K562 (cell line): ENCODE data around the gene WFDC11. TPM values are rescaled to one million over a fixed set of nuclear protein-coding genes. Genes with fewer than 3 reads are reported as not detected.

Experiments
- ATAC-seq: fragments of 200-7000 bp; cut with Tn5 transposase; 3 replicates; pipeline ENCODE4 v1.9.1; 2020; ENCODE audit warnings: moderate library complexity
- BruUV-seq: library from RNA; stranded (reverse); fragments of 400-500 nt; replicated peaks from 2 replicates; lab custom pipeline; 2021; lab: Mats Ljungman, UMichigan
- CTCF ChIA-PET: fragments of 300-600 bp; formaldehyde crosslinking; extraction: SDS; loops from one replicate; lab custom pipeline; 2021; ENCODE audit warnings: low intra/inter-chr PET ratio; lab: Yijun Ruan, JAX
- POLR2A ChIA-PET: fragments of 300-600, 350-650 bp; sonication (Branson Sonifier 250); formaldehyde crosslinking; extraction: SDS; loops from one replicate; lab custom pipeline; 2021; ENCODE audit warnings: antibody characterized with exemption, inconsistent platforms; lab: Yijun Ruan, JAX
- DNase-seq, 4 experiments: peaks; one replicate each; pipeline versions ENCODE4 v3.0.0 to v3.0.0-alpha.2; 2011 to 2018; ENCODE audit warnings: low spot score in 3 of 4, mixed read lengths in 3 of 4; ENCODE audit errors: extremely low read depth in 1 of 4
- FAIRE-seq: peaks from 2 replicates; lab custom pipeline; 2011; peaks lifted over from hg19 to GRCh38; lab: Jason Lieb, UNC
- H2AFZ ChIP-seq: 2 replicates; pipeline ENCODE4 v1.6.0; 2011; ENCODE audit warnings: low read depth, low read length, control low read depth, inconsistent platforms
- H3K27ac ChIP-seq: fragments of 200-600 bp; 3 replicates; pipeline ENCODE4 v1.8.0; 2011; ENCODE audit warnings: low read depth, mild to moderate bottlenecking, control low read depth, inconsistent platforms, low read length, moderate library complexity, mixed read lengths; ENCODE audit errors: extremely low read depth
- H3K27me3 ChIP-seq, 2 experiments: fragments of 300-600 bp in 1 of 2; 2 replicates in 1 of 2; 3 replicates in 1 of 2; pipeline versions ENCODE4 v1.6.0 to v1.8.0; 2011; ENCODE audit warnings: inconsistent platforms in 2 of 2, low read length in 2 of 2, mild to moderate bottlenecking in 1 of 2, mixed read lengths in 1 of 2, moderate library complexity in 1 of 2; ENCODE audit not compliant: control insufficient read depth in 2 of 2, insufficient read depth in 2 of 2
- H3K36me3 ChIP-seq: fragments of 300-600 bp; 3 replicates; pipeline ENCODE4 v1.8.0; 2011; ENCODE audit warnings: mild to moderate bottlenecking, low read length, inconsistent platforms; ENCODE audit not compliant: control insufficient read depth, insufficient read depth
- H3K4me1 ChIP-seq, 2 experiments: fragments of 200-600 bp in 1 of 2; replicated peaks in 1 of 2; 2 replicates in 1 of 2; 3 replicates in 1 of 2; pipeline versions ENCODE4 v1.5.1 to v1.8.0; 2011; ENCODE audit warnings: inconsistent platforms in 2 of 2, low read length in 2 of 2, mild to moderate bottlenecking in 1 of 2, mixed read lengths in 1 of 2, moderate library complexity in 1 of 2; ENCODE audit not compliant: control insufficient read depth in 2 of 2, insufficient read depth in 2 of 2
- H3K4me2 ChIP-seq: 2 replicates; pipeline ENCODE4 v1.6.1; 2011; ENCODE audit warnings: low read length, control low read depth, inconsistent platforms, mixed read lengths; ENCODE audit not compliant: insufficient read depth
- H3K4me3 ChIP-seq: fragments of 200-600 bp; sonication (generic), shearing (Covaris generic); 2 replicates; pipeline ENCODE4 v1.5.1; 2016; ENCODE audit warnings: control low read depth, inconsistent platforms
- H3K79me2 ChIP-seq: fragments of 200-600 bp; 3 replicates; pipeline ENCODE4 v1.8.0; 2011; ENCODE audit warnings: low read length, inconsistent platforms; ENCODE audit not compliant: control insufficient read depth, insufficient read depth
- H3K9ac ChIP-seq, 2 experiments: 2 replicates each; pipeline versions ENCODE4 v1.6.0 to v1.6.1; 2011; ENCODE audit warnings: low read depth in 2 of 2, low read length in 2 of 2, control low read depth in 1 of 2, inconsistent platforms in 1 of 2, mild to moderate bottlenecking in 1 of 2, mixed read lengths in 1 of 2; ENCODE audit not compliant: insufficient read depth in 1 of 2
- H3K9me1 ChIP-seq: one replicate; pipeline ENCODE4 v1.6.0; 2011; ENCODE audit warnings: inconsistent platforms, mild to moderate bottlenecking, low read length, moderate library complexity; ENCODE audit not compliant: control insufficient read depth, insufficient read depth
- H3K9me3 ChIP-seq: replicated peaks from 2 replicates; pipeline ENCODE4 v1.5.1; 2011; ENCODE audit warnings: low read depth, low read length, inconsistent platforms; ENCODE audit not compliant: control insufficient read depth, insufficient read depth
- H4K20me1 ChIP-seq: replicated peaks from 2 replicates; pipeline ENCODE4 v1.6.1; 2011; ENCODE audit warnings: low read length, inconsistent platforms, mixed read lengths; ENCODE audit not compliant: control insufficient read depth, insufficient read depth
- CREM ChIP-seq: IDR thresholded peaks from 2 replicates; pipeline ENCODE4 v1.6.1; 2014; ENCODE audit warnings: antibody characterized with exemption, low read depth
- ERF ChIP-seq: fragments of 450-650 bp; formaldehyde crosslinking; IDR thresholded peaks from 2 replicates; pipeline ENCODE4 v1.4.0; 2020; ENCODE audit warnings: mild to moderate bottlenecking, mixed read lengths
- HMGN3 ChIP-seq: IDR thresholded peaks from 2 replicates; pipeline ENCODE4 v1.6.1; 2011; ENCODE audit warnings: borderline replicate concordance, low read depth, mild to moderate bottlenecking, mixed read lengths, low read length; ENCODE audit not compliant: insufficient read length; ENCODE audit errors: extremely low read depth
- HNRNPUL1 ChIP-seq: fragments of 200-400 bp; formaldehyde crosslinking; IDR thresholded peaks from 2 replicates; pipeline ENCODE4 v1.6.1; 2017; ENCODE audit warnings: low read length
- MEF2D ChIP-seq: conservative IDR thresholded peaks from 2 replicates; pipeline ENCODE4 v1.6.1; 2016; ENCODE audit warnings: low read depth, missing genetic modification characterization, missing compliant biosample characterization
- NELFE ChIP-seq: IDR thresholded peaks from 2 replicates; pipeline ENCODE4 v1.6.1; 2011; ENCODE audit warnings: mild to moderate bottlenecking; ENCODE audit not compliant: insufficient read depth, insufficient read length
- PTTG1 ChIP-seq: fragments of 450-650 bp; IDR thresholded peaks from 2 replicates; pipeline ENCODE4 v1.6.1; 2016; ENCODE audit warnings: low read depth, mild to moderate bottlenecking, missing genetic modification characterization, missing compliant biosample characterization
- RBBP5 ChIP-seq: fragments of 200-600 bp; sonication (generic); IDR thresholded peaks from 2 replicates; pipeline ENCODE4 v1.6.1; 2012; ENCODE audit warnings: borderline replicate concordance, mild to moderate bottlenecking, low read length, control low read depth, inconsistent platforms; ENCODE audit not compliant: insufficient read depth, poor library complexity, severe bottlenecking
- TEAD2 ChIP-seq: fragments of 450-650 bp; IDR thresholded peaks from 2 replicates; pipeline ENCODE4 v1.6.1; 2016; ENCODE audit warnings: missing genetic modification characterization, control low read depth, missing compliant biosample characterization
- XRCC4 ChIP-seq: IDR thresholded peaks from one replicate; pipeline ENCODE4 v1.6.1; 2011; ENCODE audit not compliant: insufficient read depth, insufficient read length; ENCODE audit errors: extremely low read depth
- ZNF311 ChIP-seq: fragments of 250-450 bp; sonication (Bioruptor Pico); IDR thresholded peaks from 2 replicates; pipeline ENCODE4 v1.4.0; 2020; ENCODE audit warnings: mild to moderate bottlenecking, moderate library complexity
- ZNF324 ChIP-seq: fragments of 250-450 bp; sonication (Bioruptor Pico); IDR thresholded peaks from 2 replicates; pipeline ENCODE4 v1.4.0; 2020; ENCODE audit warnings: mild to moderate bottlenecking
- ZNF354B ChIP-seq: fragments of 250-450 bp; sonication (Bioruptor Pico); IDR thresholded peaks from 2 replicates; pipeline ENCODE4 v1.4.0; 2020
- ZNF507 ChIP-seq: conservative IDR thresholded peaks from 2 replicates; pipeline ENCODE4 v1.6.1; 2017; ENCODE audit warnings: missing genetic modification characterization, missing compliant biosample characterization
- WGBS: fragments of 100-300 bp; shearing (Covaris generic); methylation state at CpG from one replicate; pipeline ENCODE4 v1.1.6; 2016; ENCODE audit warnings: low coverage, mixed read lengths; ENCODE audit not compliant: insufficient coverage; ENCODE audit errors: missing lambda C conversion rate; 5-methylcytosine and 5-hydroxymethylcytosine counted together
- in situ Hi-C: fragments of 300-500 bp; cut with MboI; formaldehyde crosslinking; loops from 4 replicates; pipeline ENCODE4 v1.15.0; 2018; ENCODE audit warnings: inconsistent platforms, mixed read lengths
- intact Hi-C: fragments of 100-400 bp; cut with micrococcal nuclease; formaldehyde crosslinking; loops from 2 replicates; pipeline ENCODE4 v1.14.2; 2022
- polyA plus RNA-seq, 8 experiments: library from polyadenylated mRNA; depleted of rRNA in 4 of 8; stranded (reverse) in 5 of 8; unstranded in 3 of 8; fragments of >200 nt; fragmentation: Nextera tagmentation in 2 of 8; fragmentation: Illumina TruSeq in 1 of 8; extraction: Ambion mirVana in 2 of 8; extraction: Trizol in 1 of 8; gene quantifications; 2 replicates each; pipeline versions ENCODE4 v1.2.1 to v1.2.3, GENCODE V29; 2011 to 2014; ENCODE audit warnings: inconsistent platforms in 1 of 8, missing spikeins in 1 of 8
- total RNA-seq, 7 experiments: library from RNA; depleted of rRNA in 6 of 7; stranded (reverse); fragments of >200 nt in 6 of 7; fragmentation: Illumina TruSeq in 2 of 7; extraction: Trizol in 2 of 7; gene quantifications; 2 replicates each; pipeline versions ENCODE4 v1.2.1 to v1.2.3, GENCODE V29; 2011 to 2021; ENCODE audit warnings: low replicate concordance in 1 of 7
- TF ChIP-seq, protein P1 (sequence below): fragments of 450-650 bp; IDR thresholded peaks from 2 replicates; pipeline ENCODE4 v1.6.1; 2016; ENCODE audit warnings: missing biosample characterization, missing genetic modification characterization
- TF ChIP-seq, protein P2 (sequence below): fragments of 450-650 bp; formaldehyde crosslinking; IDR thresholded peaks from 2 replicates; pipeline ENCODE4 v1.4.0; 2020; ENCODE audit warnings: mild to moderate bottlenecking, moderate library complexity

WFDC11 gene
- total and polyA plus RNA-seq, 9 of the 15 experiments (the other 6 are each of a cell fraction or from before 2014, with no cell fraction given): not detected

DNA sequence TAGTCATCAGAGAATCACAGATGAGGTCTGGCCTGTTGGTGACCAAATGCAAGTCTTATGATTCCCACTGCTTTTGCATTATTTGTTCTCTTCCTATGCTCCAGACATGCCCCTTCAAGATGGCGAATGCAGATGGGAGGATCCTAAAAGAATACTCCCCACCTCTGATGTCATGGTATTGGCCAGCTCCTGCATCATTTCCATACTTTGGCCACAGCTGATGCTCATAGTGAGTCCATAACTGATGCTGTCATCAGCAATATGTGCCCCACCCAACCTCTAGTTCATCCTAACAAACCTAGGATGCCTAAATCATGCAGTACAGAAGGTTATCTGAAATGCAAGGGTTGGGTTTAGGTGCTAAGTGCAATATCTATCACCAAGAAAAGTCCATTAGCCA lies 33.5 kb downstream of the WFDC11 start:
- Histone ChIP-seq H3K36me3 (no peaks in the 10 kb centered on the region), H3K9me3 (no peaks in the 10 kb centered on the region), H3K27ac (no peak overlapping the region), H3K4me1 (no peaks in the 10 kb centered on the region), H3K9ac (no peak overlapping the region), H3K9me1 (no peaks in the 10 kb centered on the region), H3K4me2 (no peak overlapping the region), H3K27me3 (peaks cover 0 to 9% of the 10 kb centered on the region in 2 experiments; a peak in 1 of 5 replicates), H4K20me1 (no peaks in the 10 kb centered on the region), H3K4me3 (no peak overlapping the region), H2AFZ (no peak overlapping the region), H3K79me2 (no peaks in the 10 kb centered on the region)
- in situ Hi-C loops (no loop called here), intact Hi-C loops (no loop called here)
- FAIRE-seq (no peak), ATAC-seq (no peak), DNase-seq (no peak)
- CTCF ChIA-PET: no interaction called here
- no peak for TF ChIP-seq RBBP5
- 0% methylated on average over 1 of the region's 1 CpG for WGBS
- POLR2A ChIA-PET: no interaction called here
- no TSS peak for BruUV-seq

- DNase-seq: no peak
- in situ Hi-C loops: no loop called here
- CTCF ChIA-PET: no interaction called here
- no peak for ATAC-seq
- POLR2A ChIA-PET: interaction anchor here (0.6 to 0.9 kb wide), 2 partner anchors 12 to 140 kb away, joined by 3 read pairs; no protein-coding TSS in a partner anchor
- H3K27me3 ChIP-seq: no peaks in the 10 kb centered on the region
- no peaks in the 10 kb centered on the region for H3K36me3 ChIP-seq
- no peaks in the 10 kb centered on the region for H3K9me1 ChIP-seq
- H3K4me1 ChIP-seq: no peaks in the 10 kb centered on the region
- intact Hi-C loops: no loop called here
- H3K4me3 ChIP-seq: no peak within 1 kb of the TSS
- no TSS peak for BruUV-seq
- no peak within 1 kb of the TSS for H3K9ac ChIP-seq
- no peak within 1 kb of the TSS for H3K27ac ChIP-seq
- WGBS: 5% methylated on average over 4 of the region's 4 CpGs
- no peak within 1 kb of the TSS for H3K4me2 ChIP-seq
- H3K9me3 ChIP-seq: no peaks in the 10 kb centered on the region
- H2AFZ ChIP-seq: no peak within 1 kb of the TSS
- no peaks in the 10 kb centered on the region; the same call in 1 of the 2 replicates for H4K20me1 ChIP-seq
- no peak for FAIRE-seq
- H3K79me2 ChIP-seq: no peaks in the 10 kb centered on the region
- no peak for TF ChIP-seq NELFE
- TF ChIP-seq CREM: no peak
- TF ChIP-seq ZNF507 (tag): no peak
- no peak for TF ChIP-seq HMGN3
- TF ChIP-seq ZNF354B (CRISPR knock-in tag): no peak
- TF ChIP-seq TEAD2 (tag): no peak
- TF ChIP-seq ZNF311 (CRISPR knock-in tag): no peak
- TF ChIP-seq HNRNPUL1: no peak
- TF ChIP-seq XRCC4: no peak
- TF ChIP-seq, protein P1, sequence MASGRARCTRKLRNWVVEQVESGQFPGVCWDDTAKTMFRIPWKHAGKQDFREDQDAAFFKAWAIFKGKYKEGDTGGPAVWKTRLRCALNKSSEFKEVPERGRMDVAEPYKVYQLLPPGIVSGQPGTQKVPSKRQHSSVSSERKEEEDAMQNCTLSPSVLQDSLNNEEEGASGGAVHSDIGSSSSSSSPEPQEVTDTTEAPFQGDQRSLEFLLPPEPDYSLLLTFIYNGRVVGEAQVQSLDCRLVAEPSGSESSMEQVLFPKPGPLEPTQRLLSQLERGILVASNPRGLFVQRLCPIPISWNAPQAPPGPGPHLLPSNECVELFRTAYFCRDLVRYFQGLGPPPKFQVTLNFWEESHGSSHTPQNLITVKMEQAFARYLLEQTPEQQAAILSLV (tag): no peak
- TF ChIP-seq, protein P2, sequence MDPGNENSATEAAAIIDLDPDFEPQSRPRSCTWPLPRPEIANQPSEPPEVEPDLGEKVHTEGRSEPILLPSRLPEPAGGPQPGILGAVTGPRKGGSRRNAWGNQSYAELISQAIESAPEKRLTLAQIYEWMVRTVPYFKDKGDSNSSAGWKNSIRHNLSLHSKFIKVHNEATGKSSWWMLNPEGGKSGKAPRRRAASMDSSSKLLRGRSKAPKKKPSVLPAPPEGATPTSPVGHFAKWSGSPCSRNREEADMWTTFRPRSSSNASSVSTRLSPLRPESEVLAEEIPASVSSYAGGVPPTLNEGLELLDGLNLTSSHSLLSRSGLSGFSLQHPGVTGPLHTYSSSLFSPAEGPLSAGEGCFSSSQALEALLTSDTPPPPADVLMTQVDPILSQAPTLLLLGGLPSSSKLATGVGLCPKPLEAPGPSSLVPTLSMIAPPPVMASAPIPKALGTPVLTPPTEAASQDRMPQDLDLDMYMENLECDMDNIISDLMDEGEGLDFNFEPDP (CRISPR knock-in tag): no peak
- TF ChIP-seq ERF (CRISPR knock-in tag): no peak
- TF ChIP-seq MEF2D (tag): no peak
- TF ChIP-seq ZNF324 (CRISPR knock-in tag): no peak
- no peak for TF ChIP-seq PTTG1 (tag)
Measured at GRCh38 chr20:45631184-45631583, 38.9 kb downstream of the WFDC11 start, which contains the start of gene WFDC9. Gene WFDC9, minus strand, starts transcription at chr20:45631284. Its CDS starts 21,103 bp downstream, at chr20:45610181.
